ENCODE results near the gene PGLYRP4.

PGLYRP4 gene

GRCh38 chr1:153348511-153349362, at the start of gene PGLYRP4:
PGLYRP4 (minus strand) TSS chr1:153348841; CDS start chr1:153347932, 909 bp downstream.
- no peak within 1 kb of the TSS for H3K4me3 ChIP-seq (ENCODE audit: low read depth in 1 of 2, low read length in 2 of 2)
- H3K27me3 ChIP-seq (ENCODE audit: insufficient read depth, low read length, poor library complexity) = peaks cover 30% of the 10 kb centered on the region
- H3K36me3 ChIP-seq (ENCODE audit: insufficient read depth, low read length) = no peaks in the 10 kb centered on the region
- H3K9me3 ChIP-seq (ENCODE audit: insufficient read depth, low read length, severe bottlenecking) = no peaks in the 10 kb centered on the region
- ATAC-seq (ENCODE audit: insufficient read depth, low read depth) (no peak), DNase-seq (no peak)
- TF ChIP-seq EZH2 (IDR thresholded peaks at IDR 0.05; ENCODE audit: borderline replicate concordance, low read depth, low read length, severe bottlenecking) = no peak
- peaks cover 3% of the 10 kb centered on the region; the same call in 1 of the 2 replicates for H4K20me1 ChIP-seq (ENCODE audit: insufficient read depth, low read length)
- no peak within 1 kb of the TSS for H3K4me2 ChIP-seq (ENCODE audit: insufficient read depth, low read length)
- no peak within 1 kb of the TSS for H2AFZ ChIP-seq (ENCODE audit: low read depth, low read length)
- H3K9ac ChIP-seq (ENCODE audit: low read depth, low read length) = no peak within 1 kb of the TSS
- H3K4me1 ChIP-seq (ENCODE audit: insufficient read depth, low read length) = no peaks in the 10 kb centered on the region
- no peak within 1 kb of the TSS for H3K27ac ChIP-seq (ENCODE audit: low read length)
- H3K79me2 ChIP-seq (ENCODE audit: insufficient read depth, low read length) = no peaks in the 10 kb centered on the region

GRCh38 chr1:153397924-153398651, 49.4 kb upstream of the PGLYRP4 start:
- H4K20me1 ChIP-seq (ENCODE audit: insufficient read depth, low read length) = peaks cover 3% of the 10 kb centered on the region; the same call in 1 of the 2 replicates
- no peaks in the 10 kb centered on the region for H3K9me3 ChIP-seq (ENCODE audit: insufficient read depth, low read length, severe bottlenecking)
- no peak overlapping the region for H3K4me2 ChIP-seq (ENCODE audit: insufficient read depth, low read length)
- no peaks in the 10 kb centered on the region for H3K36me3 ChIP-seq (ENCODE audit: insufficient read depth, low read length)
- no peaks in the 10 kb centered on the region for H3K4me1 ChIP-seq (ENCODE audit: insufficient read depth, low read length)
- no peak overlapping the region for H2AFZ ChIP-seq (ENCODE audit: low read depth, low read length)
- H3K79me2 ChIP-seq (ENCODE audit: insufficient read depth, low read length) = no peaks in the 10 kb centered on the region
- no peak overlapping the region for H3K4me3 ChIP-seq (ENCODE audit: low read depth in 1 of 2, low read length in 2 of 2)
- H3K9ac ChIP-seq (ENCODE audit: low read depth, low read length) = no peak overlapping the region
- DNase-seq (no peak), ATAC-seq (ENCODE audit: insufficient read depth, low read depth) (no peak)
- H3K27ac ChIP-seq (ENCODE audit: low read length) = no peak overlapping the region
- H3K27me3 ChIP-seq (ENCODE audit: insufficient read depth, low read length, poor library complexity) = no peaks in the 10 kb centered on the region
- TF ChIP-seq EZH2 (IDR thresholded peaks at IDR 0.05; ENCODE audit: borderline replicate concordance, low read depth, low read length, severe bottlenecking) = no peak
- TF ChIP-seq CTCF (IDR thresholded peaks at IDR 0.05; ENCODE audit: borderline replicate concordance, extremely low read depth, low read length, poor library complexity, severe bottlenecking) = no peak

GRCh38 chr1:153397051-153397923, 48.6 kb upstream of the PGLYRP4 start:
- H3K27ac ChIP-seq (ENCODE audit: low read length) = no peak overlapping the region
- H3K4me3 ChIP-seq (ENCODE audit: low read depth in 1 of 2, low read length in 2 of 2) = no peak overlapping the region
- H3K36me3 ChIP-seq (ENCODE audit: insufficient read depth, low read length) = no peaks in the 10 kb centered on the region
- H3K27me3 ChIP-seq (ENCODE audit: insufficient read depth, low read length, poor library complexity) = no peaks in the 10 kb centered on the region
- no peak overlapping the region for H2AFZ ChIP-seq (ENCODE audit: low read depth, low read length)
- TF ChIP-seq EZH2 (IDR thresholded peaks at IDR 0.05; ENCODE audit: borderline replicate concordance, low read depth, low read length, severe bottlenecking) = no peak
- TF ChIP-seq CTCF (IDR thresholded peaks at IDR 0.05; ENCODE audit: borderline replicate concordance, extremely low read depth, low read length, poor library complexity, severe bottlenecking) = no peak
- no peaks in the 10 kb centered on the region for H3K79me2 ChIP-seq (ENCODE audit: insufficient read depth, low read length)
- DNase-seq (no peak), ATAC-seq (ENCODE audit: insufficient read depth, low read depth) (no peak)
- no peaks in the 10 kb centered on the region for H3K9me3 ChIP-seq (ENCODE audit: insufficient read depth, low read length, severe bottlenecking)
- H4K20me1 ChIP-seq (ENCODE audit: insufficient read depth, low read length) = peaks cover 3% of the 10 kb centered on the region; the same call in 1 of the 2 replicates
- no peaks in the 10 kb centered on the region for H3K4me1 ChIP-seq (ENCODE audit: insufficient read depth, low read length)
- no peak overlapping the region for H3K9ac ChIP-seq (ENCODE audit: low read depth, low read length)
- no peak overlapping the region for H3K4me2 ChIP-seq (ENCODE audit: insufficient read depth, low read length)
